Measurements from ENCODE around the gene PROP1.

DNA sequence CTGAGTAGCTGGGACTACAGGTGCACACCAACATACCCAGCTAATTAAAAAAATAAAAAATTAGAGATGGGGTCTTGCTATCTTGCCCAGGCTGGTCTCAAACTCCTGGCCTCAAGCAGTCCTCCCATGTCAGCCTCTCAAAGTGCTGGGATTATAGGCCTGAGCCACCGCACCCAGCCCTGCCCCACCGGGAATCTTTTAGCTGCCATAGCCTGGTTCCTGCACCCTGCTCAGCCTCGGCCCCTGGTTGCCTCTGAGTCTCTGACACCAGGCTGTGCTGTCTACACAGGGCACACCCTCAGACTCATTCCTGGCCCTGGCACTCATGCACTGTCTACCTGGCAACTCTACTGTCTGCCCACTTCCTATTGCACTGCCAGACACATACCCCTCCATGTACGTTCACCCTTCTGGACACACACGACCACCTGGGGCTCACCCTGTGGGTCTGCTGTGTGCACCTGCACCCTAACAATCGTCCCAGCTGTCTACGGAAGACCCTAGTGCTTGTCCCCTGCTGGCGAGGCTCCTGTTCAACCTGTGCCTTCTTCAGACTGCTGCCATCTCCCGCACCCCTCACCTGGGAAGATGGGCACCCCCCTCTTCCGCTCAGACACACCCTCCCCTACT, 1.4 kb downstream of the PROP1 start:
- TF ChIP-seq, protein P1, sequence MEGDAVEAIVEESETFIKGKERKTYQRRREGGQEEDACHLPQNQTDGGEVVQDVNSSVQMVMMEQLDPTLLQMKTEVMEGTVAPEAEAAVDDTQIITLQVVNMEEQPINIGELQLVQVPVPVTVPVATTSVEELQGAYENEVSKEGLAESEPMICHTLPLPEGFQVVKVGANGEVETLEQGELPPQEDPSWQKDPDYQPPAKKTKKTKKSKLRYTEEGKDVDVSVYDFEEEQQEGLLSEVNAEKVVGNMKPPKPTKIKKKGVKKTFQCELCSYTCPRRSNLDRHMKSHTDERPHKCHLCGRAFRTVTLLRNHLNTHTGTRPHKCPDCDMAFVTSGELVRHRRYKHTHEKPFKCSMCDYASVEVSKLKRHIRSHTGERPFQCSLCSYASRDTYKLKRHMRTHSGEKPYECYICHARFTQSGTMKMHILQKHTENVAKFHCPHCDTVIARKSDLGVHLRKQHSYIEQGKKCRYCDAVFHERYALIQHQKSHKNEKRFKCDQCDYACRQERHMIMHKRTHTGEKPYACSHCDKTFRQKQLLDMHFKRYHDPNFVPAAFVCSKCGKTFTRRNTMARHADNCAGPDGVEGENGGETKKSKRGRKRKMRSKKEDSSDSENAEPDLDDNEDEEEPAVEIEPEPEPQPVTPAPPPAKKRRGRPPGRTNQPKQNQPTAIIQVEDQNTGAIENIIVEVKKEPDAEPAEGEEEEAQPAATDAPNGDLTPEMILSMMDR (IDR thresholded peaks at IDR 0.05) = no peak
- no peak for TF ChIP-seq POLR2A (IDR thresholded peaks at IDR 0.05)
